ENCODE data around the gene SLITRK2.

SLITRK2 gene, protein sequence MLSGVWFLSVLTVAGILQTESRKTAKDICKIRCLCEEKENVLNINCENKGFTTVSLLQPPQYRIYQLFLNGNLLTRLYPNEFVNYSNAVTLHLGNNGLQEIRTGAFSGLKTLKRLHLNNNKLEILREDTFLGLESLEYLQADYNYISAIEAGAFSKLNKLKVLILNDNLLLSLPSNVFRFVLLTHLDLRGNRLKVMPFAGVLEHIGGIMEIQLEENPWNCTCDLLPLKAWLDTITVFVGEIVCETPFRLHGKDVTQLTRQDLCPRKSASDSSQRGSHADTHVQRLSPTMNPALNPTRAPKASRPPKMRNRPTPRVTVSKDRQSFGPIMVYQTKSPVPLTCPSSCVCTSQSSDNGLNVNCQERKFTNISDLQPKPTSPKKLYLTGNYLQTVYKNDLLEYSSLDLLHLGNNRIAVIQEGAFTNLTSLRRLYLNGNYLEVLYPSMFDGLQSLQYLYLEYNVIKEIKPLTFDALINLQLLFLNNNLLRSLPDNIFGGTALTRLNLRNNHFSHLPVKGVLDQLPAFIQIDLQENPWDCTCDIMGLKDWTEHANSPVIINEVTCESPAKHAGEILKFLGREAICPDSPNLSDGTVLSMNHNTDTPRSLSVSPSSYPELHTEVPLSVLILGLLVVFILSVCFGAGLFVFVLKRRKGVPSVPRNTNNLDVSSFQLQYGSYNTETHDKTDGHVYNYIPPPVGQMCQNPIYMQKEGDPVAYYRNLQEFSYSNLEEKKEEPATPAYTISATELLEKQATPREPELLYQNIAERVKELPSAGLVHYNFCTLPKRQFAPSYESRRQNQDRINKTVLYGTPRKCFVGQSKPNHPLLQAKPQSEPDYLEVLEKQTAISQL

DNA sequence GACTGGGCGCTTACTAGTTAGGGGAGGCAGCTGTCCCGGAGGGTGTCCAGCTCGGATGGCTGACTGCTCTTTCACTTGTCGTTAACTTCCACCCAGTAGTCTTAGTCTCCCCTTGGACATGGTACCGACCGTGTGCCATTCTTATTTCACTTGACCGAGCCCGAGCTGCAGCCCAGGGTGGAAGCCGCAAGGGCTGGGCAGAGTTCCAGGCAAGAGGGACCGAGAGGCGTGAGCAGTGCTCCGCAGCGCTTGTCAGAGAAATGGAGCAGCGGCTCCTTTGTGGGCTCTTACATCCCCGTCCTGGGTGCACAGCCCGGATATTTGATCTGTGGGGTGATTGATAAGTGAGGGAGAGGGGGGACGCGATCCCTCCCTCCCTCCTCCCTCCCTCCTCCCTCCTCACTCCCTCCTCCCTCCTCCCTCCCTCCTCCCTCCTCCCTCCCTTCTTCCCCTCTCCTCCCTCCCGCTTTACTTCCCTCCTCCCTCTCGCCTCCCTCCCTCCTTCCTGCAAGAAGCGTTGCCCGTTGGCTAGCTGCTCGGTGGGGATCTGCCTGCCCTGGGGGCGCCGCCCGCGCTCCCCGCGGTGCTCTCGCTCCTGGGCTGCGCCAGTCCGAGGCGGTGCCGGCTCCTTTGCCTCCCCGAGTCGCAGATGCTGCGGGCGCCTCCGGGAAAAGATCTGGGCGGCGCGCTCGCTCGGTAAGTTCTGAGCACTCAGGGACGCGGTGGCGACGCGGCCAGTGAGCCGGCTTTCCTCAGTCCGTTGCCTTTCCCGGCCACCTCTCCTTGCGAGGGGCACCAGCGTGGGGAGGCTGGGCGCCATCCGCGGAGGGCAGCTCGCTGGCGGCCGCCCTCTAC, at the start of gene SLITRK2:
SLITRK2 (plus strand) TSS at position 499 of the 855 bp plus-strand sequence. CDS start 4,597 bp downstream, outside the sequence.
- TF ChIP-seq GATA1 (IDR thresholded peaks at IDR 0.05; ENCODE audit: low read depth, low read length) (no peak), POLR2A (IDR thresholded peaks at IDR 0.05; ENCODE audit: low read length) (no peak)
- DNase-seq = no peak

DNA sequence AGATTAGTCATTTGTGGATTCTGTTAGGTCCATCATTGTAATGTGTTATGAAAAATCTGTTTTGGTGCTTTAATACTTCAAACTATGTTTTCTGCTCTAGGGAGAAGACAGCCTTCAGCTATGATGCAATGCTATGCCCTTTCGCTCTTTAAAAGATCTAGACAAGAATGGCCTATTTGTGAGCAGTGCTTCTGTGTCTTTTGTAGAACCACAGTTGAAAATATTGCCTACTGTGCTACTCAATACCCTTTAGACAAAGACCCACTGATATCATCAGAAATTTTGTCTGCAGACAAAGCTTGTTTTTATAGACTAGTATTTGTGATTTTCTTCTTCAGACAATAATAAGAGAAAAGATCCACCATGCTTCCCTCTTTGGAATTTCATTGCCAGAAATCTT, 44.6 kb upstream of the SLITRK2 start:
- no peak for DNase-seq
- TF ChIP-seq GATA1 (IDR thresholded peaks at IDR 0.05; ENCODE audit: low read depth, low read length) (no peak), POLR2A (IDR thresholded peaks at IDR 0.05; ENCODE audit: low read length) (no peak)

DNA sequence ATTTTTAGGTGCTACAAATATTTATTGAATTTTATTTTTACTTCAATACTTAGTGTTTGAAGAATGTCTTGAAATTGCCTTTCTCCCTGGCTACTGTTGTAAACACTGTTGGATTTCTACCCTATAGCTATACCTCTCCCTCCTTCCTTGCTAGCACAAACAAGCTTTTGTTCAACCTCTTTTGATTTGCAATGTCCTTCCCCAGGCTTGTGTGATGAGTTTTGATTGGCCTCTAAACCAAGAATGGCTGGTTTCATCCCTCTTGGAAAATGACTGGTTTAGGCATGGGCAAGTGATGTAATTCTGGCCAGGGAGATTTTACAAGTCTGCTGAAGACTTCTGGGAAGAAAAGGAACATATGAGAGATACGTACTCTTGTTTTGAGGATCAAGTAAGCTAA, 25.3 kb upstream of the SLITRK2 start:
- no peak for DNase-seq
- TF ChIP-seq GATA1 (IDR thresholded peaks at IDR 0.05; ENCODE audit: low read depth, low read length) (no peak), POLR2A (IDR thresholded peaks at IDR 0.05; ENCODE audit: low read length) (no peak)

DNA sequence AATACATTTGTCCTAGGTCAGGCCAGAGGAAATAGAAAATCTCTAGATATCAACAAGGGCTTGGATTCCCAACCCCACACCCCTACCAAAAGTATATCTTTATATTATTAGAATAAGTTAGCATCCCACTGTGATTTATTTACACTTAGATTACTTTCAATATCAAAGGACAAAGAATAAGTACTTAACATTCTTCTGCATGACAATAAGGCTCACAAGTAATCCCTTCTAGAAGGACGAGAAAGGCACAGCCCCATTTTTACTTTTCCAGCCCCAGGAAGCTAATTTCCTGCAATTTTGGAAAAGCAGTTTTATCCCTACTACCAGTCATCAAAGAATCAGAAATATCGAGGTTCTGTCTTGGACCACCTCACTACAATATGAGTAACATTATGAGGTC, 14.1 kb upstream of the SLITRK2 start:
- no peak for DNase-seq
- TF ChIP-seq GATA1 (IDR thresholded peaks at IDR 0.05; ENCODE audit: low read depth, low read length) (no peak), POLR2A (IDR thresholded peaks at IDR 0.05; ENCODE audit: low read length) (no peak)

DNA sequence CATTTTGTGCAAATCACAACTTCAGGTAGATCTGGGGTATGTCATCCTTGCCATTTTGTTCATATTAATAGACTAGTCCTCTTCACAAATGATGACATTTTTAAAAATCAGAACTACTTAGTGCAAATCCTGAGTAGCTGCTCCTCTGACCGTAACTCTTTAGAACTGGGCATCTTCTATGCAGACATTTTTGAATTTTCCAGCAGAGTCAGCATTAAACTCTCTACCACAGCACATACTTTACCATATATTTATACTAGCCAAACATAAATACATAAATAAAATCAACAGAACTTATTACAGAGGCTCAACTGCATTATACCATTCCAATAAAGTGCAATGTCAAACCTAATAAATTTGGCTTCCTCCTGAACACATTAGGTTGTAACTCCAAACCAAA, 4.5 kb upstream of the SLITRK2 start:
- TF ChIP-seq POLR2A (IDR thresholded peaks at IDR 0.05; ENCODE audit: low read length) (no peak), GATA1 (IDR thresholded peaks at IDR 0.05; ENCODE audit: low read depth, low read length) (no peak)
- DNase-seq = no peak

DNA sequence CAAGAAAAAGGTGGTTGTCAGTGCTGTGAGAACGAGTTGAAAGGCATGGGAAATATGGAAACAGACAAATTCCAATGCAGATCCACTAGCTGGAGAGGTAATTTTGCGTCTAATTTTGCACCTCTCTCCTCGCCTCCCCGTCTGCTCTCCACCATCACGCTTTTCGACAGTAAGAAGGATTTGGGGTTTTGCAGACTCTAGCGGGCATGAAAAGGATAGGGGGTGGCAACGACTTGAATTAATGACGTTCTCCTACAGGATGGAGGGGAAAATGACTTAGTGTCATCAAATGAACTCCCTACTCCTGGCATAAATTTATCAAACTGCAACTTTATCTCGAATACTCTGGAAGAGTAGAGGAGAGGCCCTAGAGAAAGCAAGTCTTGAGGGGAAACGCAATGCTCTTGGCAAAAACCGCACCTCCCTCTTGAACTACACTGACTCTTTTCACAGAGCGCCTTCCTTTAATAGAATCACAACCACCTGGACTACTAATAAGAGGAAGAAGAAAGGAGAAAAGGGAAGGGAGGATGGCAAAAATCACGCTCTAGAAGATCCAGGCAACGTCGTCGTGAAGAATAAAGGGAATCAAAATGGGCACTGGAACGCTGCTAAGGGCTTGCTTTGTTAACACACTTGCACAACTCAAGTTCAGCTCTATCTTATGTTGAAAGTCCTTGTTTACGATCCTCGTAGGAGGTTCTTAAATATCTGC, 871 bp upstream of the SLITRK2 start:
- no peak for DNase-seq
- TF ChIP-seq GATA1 (IDR thresholded peaks at IDR 0.05; ENCODE audit: low read depth, low read length) (no peak), POLR2A (IDR thresholded peaks at IDR 0.05; ENCODE audit: low read length) (no peak)

DNA sequence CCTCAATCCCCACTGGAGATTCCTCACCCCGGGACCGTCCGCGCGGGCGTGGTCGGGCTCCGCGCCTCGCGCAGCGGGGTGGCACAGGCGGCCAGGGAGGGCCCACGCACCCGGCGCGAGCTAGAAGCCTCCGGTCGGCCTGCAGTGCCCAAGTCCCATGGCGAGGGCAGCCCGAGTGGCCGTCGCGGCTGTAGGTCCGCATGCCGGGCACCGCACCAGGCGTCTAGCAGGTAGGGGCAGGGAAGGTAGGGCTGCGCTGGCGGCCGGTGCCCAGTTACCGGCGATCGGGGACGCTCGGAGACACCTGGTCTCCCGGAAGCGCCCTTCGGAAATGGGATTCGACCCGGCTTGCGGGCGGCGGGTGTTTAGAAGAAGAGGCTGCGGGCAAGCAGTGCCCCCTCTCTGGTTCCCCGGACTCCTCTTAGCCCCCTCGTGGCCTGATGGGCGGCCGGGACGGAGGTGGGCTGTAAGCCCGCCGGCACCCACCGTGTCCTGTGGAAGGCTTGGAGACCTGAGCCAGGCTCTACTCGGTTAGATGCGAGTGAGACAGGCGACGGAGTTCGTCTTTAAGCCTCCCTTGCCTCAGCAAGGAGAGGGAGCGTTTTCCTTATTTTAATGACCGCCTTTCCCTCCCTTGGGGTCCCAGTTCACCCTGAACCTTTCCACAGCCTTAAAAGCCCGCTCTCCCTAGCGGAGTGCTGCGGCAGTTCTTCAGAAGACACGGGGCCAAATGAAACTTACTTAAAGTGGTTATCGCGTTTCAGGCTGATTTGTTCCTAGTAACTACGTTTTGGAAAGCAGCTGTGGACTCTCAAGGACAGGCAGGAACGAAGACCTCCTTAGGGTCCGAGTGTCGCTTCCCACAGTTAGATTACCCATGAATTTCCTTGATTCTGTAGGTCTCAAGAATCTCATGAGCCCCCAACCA, 821 bp downstream of the SLITRK2 start:
- no peak for TF ChIP-seq GATA1 (IDR thresholded peaks at IDR 0.05; ENCODE audit: low read depth, low read length)
- no peak for TF ChIP-seq POLR2A (IDR thresholded peaks at IDR 0.05; ENCODE audit: low read length)
- no peak for DNase-seq

DNA sequence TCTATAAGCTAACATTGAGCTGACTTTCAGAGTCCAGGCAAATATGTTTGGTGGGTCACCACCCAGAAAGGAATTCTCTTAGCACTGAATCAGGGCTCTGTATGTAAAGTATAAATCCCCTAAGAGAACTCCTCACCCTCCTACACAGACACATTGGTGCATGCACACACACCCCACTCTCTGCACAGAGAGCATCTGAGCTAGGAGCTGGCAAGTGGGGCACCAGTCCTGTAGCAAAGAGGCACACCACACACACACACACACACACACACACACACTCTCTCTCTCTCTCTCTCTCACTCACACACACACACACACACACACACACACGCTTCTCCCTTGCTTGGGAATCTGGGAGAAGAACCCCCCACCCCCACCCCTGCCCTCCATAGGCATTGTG, 3.2 kb downstream of the SLITRK2 start:
- no peak for TF ChIP-seq GATA1 (IDR thresholded peaks at IDR 0.05; ENCODE audit: low read depth, low read length)
- no peak for TF ChIP-seq POLR2A (IDR thresholded peaks at IDR 0.05; ENCODE audit: low read length)
- DNase-seq = no peak

DNA sequence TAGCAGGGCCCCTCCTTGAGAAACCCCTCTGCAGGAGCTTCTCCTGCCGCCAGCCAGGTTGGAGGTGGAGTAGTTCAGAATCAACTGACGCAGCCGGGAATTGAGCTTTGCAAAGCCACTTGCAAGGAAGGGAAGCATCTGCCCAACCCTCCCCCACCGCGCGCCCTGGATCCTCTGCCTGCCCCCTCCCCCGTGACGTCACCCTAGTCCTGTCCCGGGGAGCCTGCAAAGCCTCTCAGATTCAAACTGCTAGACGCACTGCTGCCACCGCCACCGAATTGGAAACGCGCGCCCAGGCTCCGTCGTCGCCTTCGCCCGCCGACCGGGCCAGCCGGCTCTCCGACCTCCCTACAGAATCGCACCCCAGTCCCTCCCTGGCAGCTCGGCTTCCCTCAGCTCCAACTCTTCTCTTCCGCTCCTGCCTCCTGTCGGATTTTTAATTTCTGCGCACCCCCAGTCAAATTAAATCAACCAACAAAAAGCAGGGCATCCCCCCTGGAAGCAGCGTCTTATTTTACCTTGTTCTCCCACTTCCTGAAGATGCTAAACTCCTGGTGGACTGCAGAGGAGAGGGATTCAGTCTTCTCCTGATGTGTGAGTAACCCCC, 3.8 kb downstream of the SLITRK2 start:
- TF ChIP-seq POLR2A (IDR thresholded peaks at IDR 0.05; ENCODE audit: low read length) = no peak
- DNase-seq = no peak

DNA sequence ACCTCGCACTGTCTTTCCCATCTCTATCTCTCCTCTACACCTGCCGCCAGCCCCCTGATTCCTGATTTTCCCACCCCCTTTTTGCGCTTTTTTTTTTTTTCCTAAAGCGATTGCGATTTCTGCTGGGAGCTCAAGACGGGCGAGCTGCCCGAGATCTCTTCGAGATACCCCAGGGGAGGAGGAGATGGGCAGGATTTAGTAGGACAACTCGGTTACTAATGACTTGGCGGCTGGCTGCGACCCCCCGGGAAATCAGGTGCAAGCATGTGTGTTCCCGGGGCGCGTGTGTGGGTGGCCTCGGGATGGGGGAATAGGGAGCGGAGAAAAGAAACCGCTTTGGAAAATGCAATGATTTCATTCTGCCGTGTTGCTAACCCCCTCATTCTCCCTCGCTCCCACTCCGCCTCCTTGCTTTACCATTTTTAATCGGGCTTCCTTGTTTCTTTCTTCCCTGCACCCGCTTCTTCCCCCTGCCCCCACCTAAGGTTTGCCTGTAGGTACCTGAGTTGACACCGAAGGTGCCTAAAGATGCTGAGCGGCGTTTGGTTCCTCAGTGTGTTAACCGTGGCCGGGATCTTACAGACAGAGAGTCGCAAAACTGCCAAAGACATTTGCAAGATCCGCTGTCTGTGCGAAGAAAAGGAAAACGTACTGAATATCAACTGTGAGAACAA, 4.4 kb downstream of the SLITRK2 start:
- DNase-seq = no peak
- no peak for TF ChIP-seq POLR2A (IDR thresholded peaks at IDR 0.05; ENCODE audit: low read length)
- TF ChIP-seq GATA1 (IDR thresholded peaks at IDR 0.05; ENCODE audit: low read depth, low read length) = no peak

DNA sequence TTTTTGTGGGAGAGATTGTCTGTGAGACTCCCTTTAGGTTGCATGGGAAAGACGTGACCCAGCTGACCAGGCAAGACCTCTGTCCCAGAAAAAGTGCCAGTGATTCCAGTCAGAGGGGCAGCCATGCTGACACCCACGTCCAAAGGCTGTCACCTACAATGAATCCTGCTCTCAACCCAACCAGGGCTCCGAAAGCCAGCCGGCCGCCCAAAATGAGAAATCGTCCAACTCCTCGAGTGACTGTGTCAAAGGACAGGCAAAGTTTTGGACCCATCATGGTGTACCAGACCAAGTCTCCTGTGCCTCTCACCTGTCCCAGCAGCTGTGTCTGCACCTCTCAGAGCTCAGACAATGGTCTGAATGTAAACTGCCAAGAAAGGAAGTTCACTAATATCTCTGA, 5.5 kb downstream of the SLITRK2 start:
- no peak for TF ChIP-seq GATA1 (IDR thresholded peaks at IDR 0.05; ENCODE audit: low read depth, low read length)
- no peak for TF ChIP-seq POLR2A (IDR thresholded peaks at IDR 0.05; ENCODE audit: low read length)
- no peak for DNase-seq

Data from erythroblast (primary cell).